GM12892 (cell line): Measurements from ENCODE around the gene SORBS1.

Experiments used
- POLR2A ChIP-seq: IDR thresholded peaks from 2 replicates; pipeline ENCODE4 v1.6.1; 2011; ENCODE audit warnings: low read depth, low read length, control low read depth
- TAF1 ChIP-seq: IDR thresholded peaks from 2 replicates; pipeline ENCODE4 v1.6.1; 2011; ENCODE audit warnings: low read depth, mild to moderate bottlenecking, control low read depth, low read length, borderline replicate concordance

DNA sequence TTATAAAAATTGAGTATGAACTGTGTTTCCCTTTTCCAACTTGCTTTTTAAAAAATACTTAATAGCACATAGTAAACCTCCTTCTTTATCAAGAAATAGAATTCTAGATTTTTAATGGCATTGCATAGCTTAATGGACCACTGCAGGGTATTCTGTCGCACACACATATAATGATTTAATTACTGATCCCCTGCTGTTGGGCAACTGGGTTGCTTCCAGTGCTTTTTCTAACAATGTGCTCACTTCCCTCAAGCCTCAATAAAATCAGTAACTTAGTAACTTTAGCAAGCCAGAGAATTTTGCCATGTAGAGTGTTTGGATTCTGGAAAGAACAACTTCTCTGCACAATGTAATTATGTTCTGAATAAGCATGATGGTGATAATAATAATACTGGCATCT is 221.3 kb downstream of the SORBS1 start:
- TF ChIP-seq POLR2A (no peak), TAF1 (no peak)
